Caco-2 (cell line): Measurements from ENCODE around the gene EHBP1. TPM values are rescaled to one million over a fixed set of nuclear protein-coding genes. Genes with fewer than 3 reads are reported as not detected.

Experiments used
- BruUV-seq: library from RNA; stranded (reverse); fragments of 400-500 nt; replicated peaks from 2 replicates; lab custom pipeline; 2021; lab: Mats Ljungman, UMichigan
- CTCF ChIA-PET: fragments of 300-600 bp; sonication (Branson Sonifier 250); formaldehyde crosslinking; loops from one replicate; lab custom pipeline; 2022; ENCODE audit warnings: antibody characterized with exemption; lab: Charles Lee
- POLR2A ChIA-PET: fragments of 300-600 bp; sonication (Branson Sonifier 250); formaldehyde crosslinking; loops from one replicate; lab custom pipeline; 2022; ENCODE audit warnings: antibody characterized with exemption; lab: Charles Lee
- DNase-seq, 2 experiments: peaks; one replicate each; pipeline versions ENCODE4 v3.0.0 to v3.0.0-alpha.2; 2020 to 2022
- H3K27me3 ChIP-seq: replicated peaks from 2 replicates; pipeline ENCODE4 v1.6.0; 2011; ENCODE audit warnings: low read length; ENCODE audit not compliant: control insufficient read depth, insufficient read depth
- H3K36me3 ChIP-seq: 2 replicates; pipeline ENCODE4 v1.5.1; 2011; ENCODE audit warnings: low read length; ENCODE audit not compliant: control insufficient read depth, insufficient read depth
- H3K4me1 ChIP-seq: fragments of 250-450 bp; sonication (Bioruptor Pico); 2 replicates; pipeline ENCODE4 v1.5.1; 2020; ENCODE audit warnings: mild to moderate bottlenecking
- H3K4me3 ChIP-seq: 2 replicates; pipeline ENCODE4 v1.5.1; 2011; ENCODE audit warnings: low read depth, mild to moderate bottlenecking, control low read depth, low read length
- H3K9me3 ChIP-seq: fragments of 250-450 bp; sonication (Bioruptor Pico); 2 replicates; pipeline ENCODE4 v1.5.1; 2020; ENCODE audit warnings: mild to moderate bottlenecking, moderate library complexity
- H3K27ac Mint-ChIP-seq: one replicate; pipeline ENCODE4 v1.8.0; 2022; ENCODE audit warnings: mixed read lengths; ENCODE audit not compliant: unreplicated experiment
- H3K27me3 Mint-ChIP-seq: one replicate; pipeline ENCODE4 v1.8.0; 2022; ENCODE audit warnings: mixed read lengths; ENCODE audit not compliant: insufficient read depth, unreplicated experiment
- H3K36me3 Mint-ChIP-seq: one replicate; pipeline ENCODE4 v1.8.0; 2022; ENCODE audit warnings: mild to moderate bottlenecking, mixed read lengths; ENCODE audit not compliant: insufficient read depth, unreplicated experiment
- H3K4me1 Mint-ChIP-seq: one replicate; pipeline ENCODE4 v1.8.0; 2022; ENCODE audit warnings: low read depth, mixed read lengths; ENCODE audit not compliant: unreplicated experiment
- H3K4me3 Mint-ChIP-seq: one replicate; pipeline ENCODE4 v1.8.0; 2022; ENCODE audit warnings: mild to moderate bottlenecking, moderate library complexity, mixed read lengths; ENCODE audit not compliant: unreplicated experiment
- H3K9me3 Mint-ChIP-seq: one replicate; pipeline ENCODE4 v1.8.0; 2022; ENCODE audit warnings: mixed read lengths; ENCODE audit not compliant: unreplicated experiment
- intact Hi-C: fragments of 100-400 bp; cut with micrococcal nuclease; formaldehyde crosslinking; loops from one replicate; pipeline ENCODE4 v1.10.0; 2022; ENCODE audit not compliant: unreplicated experiment
- total RNA-seq: library from RNA; stranded (reverse); gene quantifications from 2 replicates; pipeline ENCODE4 v1.2.3, GENCODE V29; 2022
- TF ChIP-seq, protein P1 (sequence below), 2 experiments: fragments of 200-600 bp in 1 of 2; IDR thresholded peaks; 1 replicate in 1 of 2; 2 replicates in 1 of 2; pipeline versions ENCODE4 v1.5.1 to v1.8.0; 2011 to 2022; ENCODE audit warnings: antibody characterized with exemption in 1 of 2, control low read depth in 1 of 2, inconsistent platforms in 1 of 2, low read depth in 1 of 2, low read length in 1 of 2, mild to moderate bottlenecking in 1 of 2, moderate library complexity in 1 of 2; ENCODE audit not compliant: insufficient read depth in 1 of 2, severe bottlenecking in 1 of 2, unreplicated experiment in 1 of 2

The EHBP1 gene
- total RNA-seq, 1 experiment from 2014 or later = 120 TPM

DNA sequence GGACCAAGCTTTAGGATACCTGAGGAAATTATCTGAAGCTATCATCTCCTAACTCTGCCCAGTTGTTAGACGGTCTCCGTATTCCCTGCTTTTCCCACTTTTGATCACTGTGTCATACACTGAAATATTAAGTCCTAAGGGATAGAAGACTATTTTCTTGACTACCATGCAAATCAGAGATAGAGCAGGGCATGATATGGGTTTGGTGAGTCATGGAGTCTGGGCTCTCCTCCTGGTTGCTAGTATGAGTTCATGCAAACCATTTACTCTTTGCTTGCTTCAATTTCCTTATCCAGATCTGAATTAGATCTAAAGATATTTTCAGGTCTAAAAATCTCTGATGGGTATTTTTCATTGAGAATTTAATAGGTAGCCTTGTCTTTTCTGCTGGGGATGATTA, 55.0 kb downstream of the EHBP1 start:
- Mint-ChIP-seq H3K9me3 (no peaks in the 10 kb centered on the region), H3K4me1 (no peaks in the 10 kb centered on the region), H3K4me3 (no peak overlapping the region), H3K36me3 (peaks cover 9% of the 10 kb centered on the region), H3K27me3 (no peaks in the 10 kb centered on the region), H3K27ac (no peak overlapping the region)
- no peaks in the 10 kb centered on the region for H3K9me3 ChIP-seq
- no TSS peak for BruUV-seq
- H3K4me3 ChIP-seq = no peak overlapping the region
- intact Hi-C loops = no loop called here
- no peaks in the 10 kb centered on the region for H3K27me3 ChIP-seq
- H3K4me1 ChIP-seq = no peaks in the 10 kb centered on the region
- no peak for DNase-seq
- CTCF ChIA-PET = no interaction called here
- H3K36me3 ChIP-seq = no peaks in the 10 kb centered on the region
- POLR2A ChIA-PET = no interaction called here
- TF ChIP-seq, protein P1, sequence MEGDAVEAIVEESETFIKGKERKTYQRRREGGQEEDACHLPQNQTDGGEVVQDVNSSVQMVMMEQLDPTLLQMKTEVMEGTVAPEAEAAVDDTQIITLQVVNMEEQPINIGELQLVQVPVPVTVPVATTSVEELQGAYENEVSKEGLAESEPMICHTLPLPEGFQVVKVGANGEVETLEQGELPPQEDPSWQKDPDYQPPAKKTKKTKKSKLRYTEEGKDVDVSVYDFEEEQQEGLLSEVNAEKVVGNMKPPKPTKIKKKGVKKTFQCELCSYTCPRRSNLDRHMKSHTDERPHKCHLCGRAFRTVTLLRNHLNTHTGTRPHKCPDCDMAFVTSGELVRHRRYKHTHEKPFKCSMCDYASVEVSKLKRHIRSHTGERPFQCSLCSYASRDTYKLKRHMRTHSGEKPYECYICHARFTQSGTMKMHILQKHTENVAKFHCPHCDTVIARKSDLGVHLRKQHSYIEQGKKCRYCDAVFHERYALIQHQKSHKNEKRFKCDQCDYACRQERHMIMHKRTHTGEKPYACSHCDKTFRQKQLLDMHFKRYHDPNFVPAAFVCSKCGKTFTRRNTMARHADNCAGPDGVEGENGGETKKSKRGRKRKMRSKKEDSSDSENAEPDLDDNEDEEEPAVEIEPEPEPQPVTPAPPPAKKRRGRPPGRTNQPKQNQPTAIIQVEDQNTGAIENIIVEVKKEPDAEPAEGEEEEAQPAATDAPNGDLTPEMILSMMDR (IDR thresholded peaks at IDR 0.05; ENCODE audit: insufficient read depth in 1 of 2, low read depth in 1 of 2, low read length in 1 of 2, severe bottlenecking in 1 of 2, unreplicated experiment in 1 of 2) = no peak

DNA sequence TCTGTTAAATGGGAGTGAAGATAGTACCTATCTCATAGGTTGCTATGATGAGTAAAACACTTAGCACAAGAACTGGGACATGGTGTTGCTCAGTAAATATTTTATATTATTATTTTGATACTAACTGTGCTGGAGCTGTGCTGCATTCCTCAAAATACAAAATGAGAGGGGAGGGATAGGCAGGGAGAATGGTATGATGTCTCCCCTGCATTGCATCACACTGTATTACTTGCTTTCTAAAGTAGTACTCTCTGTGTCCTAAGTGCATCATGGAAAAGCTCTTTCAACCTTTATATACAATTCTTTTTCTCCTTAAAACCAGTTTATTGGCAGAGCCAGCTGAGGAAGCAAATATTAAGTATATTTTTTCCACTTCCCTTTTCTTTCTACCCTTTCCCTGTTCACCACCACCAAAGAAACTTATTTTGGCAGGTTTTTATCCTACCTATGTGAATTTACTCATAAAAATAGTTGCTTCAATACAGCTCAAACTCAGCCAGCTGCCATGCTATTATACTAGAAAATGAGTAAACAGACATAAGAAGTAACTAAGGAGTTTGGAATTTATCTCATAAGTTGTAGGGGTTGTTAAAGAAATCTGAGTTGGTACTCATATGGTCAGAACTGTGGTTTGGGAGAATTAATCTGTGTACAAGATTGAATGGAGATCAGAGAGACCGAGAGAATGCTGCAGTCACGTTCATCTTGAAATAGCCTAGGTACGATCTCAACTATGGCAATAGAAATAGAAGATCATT, 60.3 kb downstream of the EHBP1 start:
- Histone ChIP-seq H3K4me1 (no peaks in the 10 kb centered on the region), H3K27me3 (no peaks in the 10 kb centered on the region), H3K36me3 (no peaks in the 10 kb centered on the region), H3K9me3 (peaks cover 3% of the 10 kb centered on the region; the same call in 1 of the 2 replicates), H3K4me3 (no peak overlapping the region)
- ChIA-PET CTCF (no interaction called here), POLR2A (no interaction called here)
- TF ChIP-seq, protein P1 (IDR thresholded peaks at IDR 0.05; ENCODE audit: insufficient read depth in 1 of 2, low read depth in 1 of 2, low read length in 1 of 2, severe bottlenecking in 1 of 2, unreplicated experiment in 1 of 2) = no peak
- DNase-seq = no peak
- peaks cover 9% of the 10 kb centered on the region for H3K9me3 Mint-ChIP-seq
- H3K36me3 Mint-ChIP-seq = peaks cover 41% of the 10 kb centered on the region
- H3K4me1 Mint-ChIP-seq = peaks cover 11% of the 10 kb centered on the region
- no peak overlapping the region for H3K27ac Mint-ChIP-seq
- H3K4me3 Mint-ChIP-seq = no peak overlapping the region
- no TSS peak for BruUV-seq
- H3K27me3 Mint-ChIP-seq = no peaks in the 10 kb centered on the region
- intact Hi-C loops = no loop called here

DNA sequence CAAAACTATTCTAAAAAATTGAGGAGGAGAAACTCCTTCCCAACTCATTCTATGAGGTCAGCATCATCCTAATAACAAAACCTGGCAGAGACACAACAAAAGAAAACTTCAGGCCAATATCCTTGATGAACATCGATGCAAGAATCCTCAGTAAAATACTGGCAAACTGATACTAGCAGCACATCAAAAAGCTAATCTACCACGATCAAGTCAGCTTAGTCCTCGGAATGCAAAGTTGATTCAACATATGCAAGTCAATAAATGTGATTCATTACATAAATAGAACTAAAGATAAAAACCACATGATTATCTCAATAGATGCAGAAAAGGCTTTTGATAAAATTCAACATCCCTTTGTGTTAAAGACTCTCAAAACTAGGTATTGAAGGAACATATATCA, 63.1 kb downstream of the EHBP1 start:
- intact Hi-C loops = no loop called here
- ChIA-PET CTCF (interaction anchor here (1.7 kb wide), 1 partner anchor 312 kb away, joined by 4 read pairs; no protein-coding TSS in a partner anchor), POLR2A (interaction anchor here (0.5 kb wide), 1 partner anchor 8 kb away, joined by 3 read pairs; no protein-coding TSS in a partner anchor)

More for the DNA sequence above, 63.1 kb downstream of the EHBP1 start:
- Histone ChIP-seq H3K9me3 (peaks cover 3% of the 10 kb centered on the region; the same call in 1 of the 2 replicates), H3K27me3 (no peaks in the 10 kb centered on the region), H3K4me3 (no peak overlapping the region), H3K36me3 (no peaks in the 10 kb centered on the region), H3K4me1 (no peaks in the 10 kb centered on the region)
- no peak for DNase-seq
- no peak overlapping the region for H3K27ac Mint-ChIP-seq
- peaks cover 37% of the 10 kb centered on the region for H3K36me3 Mint-ChIP-seq
- peaks cover 13% of the 10 kb centered on the region for H3K4me1 Mint-ChIP-seq
- BruUV-seq = no TSS peak
- TF ChIP-seq, protein P1 (IDR thresholded peaks at IDR 0.05; ENCODE audit: insufficient read depth in 1 of 2, low read depth in 1 of 2, low read length in 1 of 2, severe bottlenecking in 1 of 2, unreplicated experiment in 1 of 2) = no peak
- H3K9me3 Mint-ChIP-seq = peaks cover 9% of the 10 kb centered on the region
- H3K4me3 Mint-ChIP-seq = no peak overlapping the region
- no peaks in the 10 kb centered on the region for H3K27me3 Mint-ChIP-seq
